GM12891 (cell line): ENCODE results near the gene MISP. TPM values are rescaled to one million over a fixed set of nuclear protein-coding genes. Genes with fewer than 3 reads are reported as not detected.
"Not testable (repeated sequence)": the region's sequence is repeated elsewhere in the genome, so short reads cannot be mapped to it uniquely, and the experiment has no call there.

Source experiments
- DNase-seq: peaks from one replicate; pipeline ENCODE4 v3.0.0; 2011; ENCODE audit warnings: low spot score; ENCODE audit not compliant: insufficient read length
- FAIRE-seq: peaks from 2 replicates; lab custom pipeline; 2011; peaks lifted over from hg19 to GRCh38; lab: Jason Lieb, UNC
- PAX5 ChIP-seq: IDR thresholded peaks from 2 replicates; pipeline ENCODE4 v1.6.1; 2011; ENCODE audit warnings: low read length, moderate library complexity, mild to moderate bottlenecking; ENCODE audit not compliant: insufficient read depth, severe bottlenecking
- POLR2A ChIP-seq: IDR thresholded peaks from 2 replicates; pipeline ENCODE4 v1.6.1; 2011; ENCODE audit warnings: low read depth, low read length, control low read depth
- POLR2AphosphoS5 ChIP-seq: IDR thresholded peaks from 2 replicates; pipeline ENCODE4 v1.6.1; 2011; ENCODE audit warnings: low read depth, low read length, control low read depth
- POU2F2 ChIP-seq: IDR thresholded peaks from 2 replicates; pipeline ENCODE4 v1.6.1; 2011; ENCODE audit warnings: low read depth, mild to moderate bottlenecking, control low read depth, low read length, moderate library complexity
- SPI1 ChIP-seq: IDR thresholded peaks from 2 replicates; pipeline ENCODE4 v1.6.1; 2011; ENCODE audit warnings: low read depth, low read length, control low read depth
- TAF1 ChIP-seq: IDR thresholded peaks from 2 replicates; pipeline ENCODE4 v1.6.1; 2011; ENCODE audit warnings: low read depth, low read length, control low read depth
- polyA plus RNA-seq: library from polyadenylated mRNA; unstranded; fragments of >200 nt; gene quantifications from one replicate; pipeline ENCODE4 v1.2.1, GENCODE V29; 2012; ENCODE audit warnings: low read depth, missing spikeins, inconsistent platforms; ENCODE audit not compliant: missing spikeins

The MISP gene, protein sequence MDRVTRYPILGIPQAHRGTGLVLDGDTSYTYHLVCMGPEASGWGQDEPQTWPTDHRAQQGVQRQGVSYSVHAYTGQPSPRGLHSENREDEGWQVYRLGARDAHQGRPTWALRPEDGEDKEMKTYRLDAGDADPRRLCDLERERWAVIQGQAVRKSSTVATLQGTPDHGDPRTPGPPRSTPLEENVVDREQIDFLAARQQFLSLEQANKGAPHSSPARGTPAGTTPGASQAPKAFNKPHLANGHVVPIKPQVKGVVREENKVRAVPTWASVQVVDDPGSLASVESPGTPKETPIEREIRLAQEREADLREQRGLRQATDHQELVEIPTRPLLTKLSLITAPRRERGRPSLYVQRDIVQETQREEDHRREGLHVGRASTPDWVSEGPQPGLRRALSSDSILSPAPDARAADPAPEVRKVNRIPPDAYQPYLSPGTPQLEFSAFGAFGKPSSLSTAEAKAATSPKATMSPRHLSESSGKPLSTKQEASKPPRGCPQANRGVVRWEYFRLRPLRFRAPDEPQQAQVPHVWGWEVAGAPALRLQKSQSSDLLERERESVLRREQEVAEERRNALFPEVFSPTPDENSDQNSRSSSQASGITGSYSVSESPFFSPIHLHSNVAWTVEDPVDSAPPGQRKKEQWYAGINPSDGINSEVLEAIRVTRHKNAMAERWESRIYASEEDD
- 0.03 TPM for polyA plus RNA-seq

GRCh38 chr19:750640-751423, at the start of gene MISP:
Gene MISP, plus strand, starts transcription at chr19:751112. Its CDS starts 5,835 bp downstream, at chr19:756947.
- DNase-seq, result no peak
- FAIRE-seq, result no peak
- TF ChIP-seq POU2F2 (no peak), PAX5 (no peak), SPI1 (no peak), POLR2AphosphoS5 (no peak), TAF1 (no peak), POLR2A (no peak)

DNA sequence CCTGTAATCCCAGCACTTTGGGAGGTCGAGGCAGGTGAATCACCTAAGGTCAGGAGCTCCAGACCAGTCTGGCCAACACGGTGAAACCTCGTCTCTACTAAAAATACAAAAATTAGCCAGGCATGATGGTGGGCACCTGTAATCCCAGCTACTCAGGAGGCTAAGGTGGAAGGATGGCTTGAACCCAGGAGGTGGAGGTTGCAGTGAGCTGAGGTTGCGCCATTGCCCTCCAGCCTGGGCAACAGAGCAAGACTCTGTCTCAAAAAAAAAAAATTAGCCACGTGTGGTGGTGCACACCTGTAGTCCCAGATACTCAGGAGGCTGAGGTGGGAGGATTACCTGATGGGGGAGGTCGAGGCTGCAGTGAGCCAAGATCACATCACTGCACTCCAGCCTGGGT, 48.1 kb upstream of the MISP start:
- FAIRE-seq, DNase-seq: not testable (repeated sequence)

GRCh38 chr19:703329-703650, 47.6 kb upstream of the MISP start:
- FAIRE-seq (no peak), DNase-seq (no peak)
- TF ChIP-seq SPI1, result no peak
- no peak for TF ChIP-seq POLR2AphosphoS5
- no peak for TF ChIP-seq POLR2A
- no peak for TF ChIP-seq TAF1
- TF ChIP-seq PAX5, result no peak
- TF ChIP-seq POU2F2, result no peak

- TF ChIP-seq POU2F2, result no peak
- no peak for TF ChIP-seq POLR2AphosphoS5
- FAIRE-seq (no peak), DNase-seq (peak; percentile 69)
Observed at GRCh38 chr19:703651-704446, 47.1 kb upstream of the MISP start.

DNA sequence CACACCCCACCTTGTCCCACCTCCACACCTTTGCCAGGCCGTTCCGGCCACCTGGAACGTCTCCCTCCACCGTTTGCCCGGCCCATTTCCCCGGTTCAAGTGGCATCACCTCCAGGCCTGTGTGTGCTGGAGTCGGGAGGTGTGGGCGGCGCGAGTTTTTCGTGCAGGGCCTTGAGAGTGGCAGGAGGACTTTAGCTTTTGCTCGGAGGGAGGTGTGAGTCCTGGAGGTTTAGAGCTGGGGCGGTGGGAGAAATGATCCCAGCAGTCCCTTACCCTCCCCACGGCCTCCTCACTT, 46.5 kb upstream of the MISP start:
- FAIRE-seq, result no peak
- TF ChIP-seq POU2F2, result no peak
- no peak for TF ChIP-seq SPI1
- no peak for TF ChIP-seq POLR2AphosphoS5
- no peak for TF ChIP-seq PAX5
- TF ChIP-seq POLR2A, result no peak
- TF ChIP-seq TAF1, result no peak
- DNase-seq, result no peak

- no peak for TF ChIP-seq POLR2A
- TF ChIP-seq TAF1, result no peak
- no peak for TF ChIP-seq POLR2AphosphoS5
- no peak for TF ChIP-seq PAX5
- TF ChIP-seq SPI1, result no peak
- no peak for TF ChIP-seq POU2F2
- DNase-seq (no peak), FAIRE-seq (no peak)
Observed at GRCh38 chr19:708154-709143, 42.5 kb upstream of the MISP start, which contains the start of gene PALM. Gene PALM, plus strand, starts transcription at chr19:708935. Its CDS starts 212 bp downstream, at chr19:709147.

GRCh38 chr19:709196-709964, 41.5 kb upstream of the MISP start:
- no peak for DNase-seq
- TF ChIP-seq POLR2AphosphoS5 (no peak), POLR2A (no peak), PAX5 (no peak), SPI1 (no peak), TAF1 (no peak), POU2F2 (no peak)
- no peak for FAIRE-seq

DNA sequence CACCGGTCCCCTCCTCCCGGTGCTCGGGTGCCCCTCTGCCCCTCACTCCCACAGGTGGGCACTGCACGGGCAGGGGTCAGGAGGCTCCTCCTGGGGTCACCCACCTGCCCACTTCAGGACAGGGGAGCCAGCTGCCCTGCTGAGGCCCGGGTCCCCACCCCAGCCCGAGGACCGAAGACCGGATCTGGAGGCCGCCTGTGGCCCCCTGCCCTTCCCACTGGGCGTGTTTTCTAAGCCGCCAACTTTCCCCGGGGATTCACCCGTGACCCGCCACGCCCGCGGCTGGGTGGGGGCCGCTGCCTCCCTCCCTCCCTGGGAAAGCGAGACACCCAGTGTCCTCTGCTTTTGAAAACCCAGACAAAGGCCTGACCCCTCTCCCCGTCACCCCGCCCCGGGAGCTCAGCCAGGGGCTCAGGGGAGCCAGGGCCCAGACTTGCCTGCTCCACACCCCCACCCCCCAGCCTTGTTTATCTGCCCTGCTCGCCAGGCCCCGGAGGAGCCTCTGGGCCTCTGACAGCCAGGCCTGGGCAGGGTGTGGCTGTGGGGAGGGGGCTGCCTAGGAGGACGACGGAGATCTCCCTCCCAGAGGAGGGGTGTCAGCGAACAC, 40.8 kb upstream of the MISP start:
- FAIRE-seq, result no peak
- no peak for TF ChIP-seq POU2F2
- no peak for TF ChIP-seq POLR2A
- TF ChIP-seq TAF1, result no peak
- TF ChIP-seq POLR2AphosphoS5, result no peak
- no peak for TF ChIP-seq PAX5
- no peak for TF ChIP-seq SPI1
- no peak for DNase-seq
